ENCODE measurements around the gene SPPL2A. TPM values are rescaled to one million over a fixed set of nuclear protein-coding genes. Genes with fewer than 3 reads are reported as not detected.

SPPL2A gene
- total and polyA plus RNA-seq, 2 of the 13 experiments (the other 11 are each of a cell fraction or from before 2014, with no cell fraction given): 80.5 to 105 TPM

DNA sequence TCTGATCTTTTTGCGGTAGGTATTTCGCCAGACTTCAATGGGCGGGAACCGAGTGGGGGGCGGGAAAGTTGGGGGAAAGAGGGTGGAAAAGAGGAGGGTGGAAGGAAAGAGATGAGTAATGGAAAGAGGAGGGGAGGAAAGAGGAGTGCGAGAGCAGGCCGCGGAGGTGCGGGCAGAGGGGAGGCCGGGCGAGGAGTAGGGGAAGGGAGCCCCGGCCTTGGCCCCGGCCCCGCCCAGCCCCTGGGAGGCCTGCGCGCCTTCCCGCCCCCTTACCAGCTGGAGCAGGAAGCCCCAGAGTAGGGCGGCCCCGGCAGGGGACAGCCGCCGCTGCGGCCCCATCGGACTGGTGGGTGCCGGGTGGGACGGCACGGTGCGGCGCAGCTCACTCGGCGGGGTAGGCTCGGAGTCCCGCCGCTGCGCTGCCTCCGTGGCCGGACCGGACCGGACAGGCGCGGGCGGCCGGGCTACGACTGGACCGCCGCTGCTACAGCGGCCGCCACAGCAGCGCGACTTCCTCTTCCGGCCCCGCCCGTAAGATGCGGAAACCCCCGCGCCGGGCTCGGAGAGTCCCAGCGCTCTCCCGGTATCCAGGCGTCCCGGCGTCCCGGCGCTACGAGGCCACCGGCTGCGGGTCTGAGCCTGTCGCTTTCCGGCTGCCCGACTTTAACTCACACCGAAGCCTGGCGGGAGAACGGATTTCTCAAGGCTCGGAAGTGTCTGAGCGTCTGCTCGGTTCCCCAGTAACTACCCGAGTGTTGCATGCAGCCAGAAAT, at the start of gene SPPL2A (continued):
- TF ChIP-seq, protein P1, sequence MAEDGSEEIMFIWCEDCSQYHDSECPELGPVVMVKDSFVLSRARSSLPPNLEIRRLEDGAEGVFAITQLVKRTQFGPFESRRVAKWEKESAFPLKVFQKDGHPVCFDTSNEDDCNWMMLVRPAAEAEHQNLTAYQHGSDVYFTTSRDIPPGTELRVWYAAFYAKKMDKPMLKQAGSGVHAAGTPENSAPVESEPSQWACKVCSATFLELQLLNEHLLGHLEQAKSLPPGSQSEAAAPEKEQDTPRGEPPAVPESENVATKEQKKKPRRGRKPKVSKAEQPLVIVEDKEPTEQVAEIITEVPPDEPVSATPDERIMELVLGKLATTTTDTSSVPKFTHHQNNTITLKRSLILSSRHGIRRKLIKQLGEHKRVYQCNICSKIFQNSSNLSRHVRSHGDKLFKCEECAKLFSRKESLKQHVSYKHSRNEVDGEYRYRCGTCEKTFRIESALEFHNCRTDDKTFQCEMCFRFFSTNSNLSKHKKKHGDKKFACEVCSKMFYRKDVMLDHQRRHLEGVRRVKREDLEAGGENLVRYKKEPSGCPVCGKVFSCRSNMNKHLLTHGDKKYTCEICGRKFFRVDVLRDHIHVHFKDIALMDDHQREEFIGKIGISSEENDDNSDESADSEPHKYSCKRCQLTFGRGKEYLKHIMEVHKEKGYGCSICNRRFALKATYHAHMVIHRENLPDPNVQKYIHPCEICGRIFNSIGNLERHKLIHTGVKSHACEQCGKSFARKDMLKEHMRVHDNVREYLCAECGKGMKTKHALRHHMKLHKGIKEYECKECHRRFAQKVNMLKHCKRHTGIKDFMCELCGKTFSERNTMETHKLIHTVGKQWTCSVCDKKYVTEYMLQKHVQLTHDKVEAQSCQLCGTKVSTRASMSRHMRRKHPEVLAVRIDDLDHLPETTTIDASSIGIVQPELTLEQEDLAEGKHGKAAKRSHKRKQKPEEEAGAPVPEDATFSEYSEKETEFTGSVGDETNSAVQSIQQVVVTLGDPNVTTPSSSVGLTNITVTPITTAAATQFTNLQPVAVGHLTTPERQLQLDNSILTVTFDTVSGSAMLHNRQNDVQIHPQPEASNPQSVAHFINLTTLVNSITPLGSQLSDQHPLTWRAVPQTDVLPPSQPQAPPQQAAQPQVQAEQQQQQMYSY (CRISPR knock-in tag; IDR thresholded peaks at IDR 0.05): peak; percentile 65; the same call in 1 of the 2 replicates
- peak; percentile 86; the same call in 1 of the 2 replicates for TF ChIP-seq ZSCAN12 (CRISPR knock-in tag; IDR thresholded peaks at IDR 0.05)
- TF ChIP-seq, protein P2, sequence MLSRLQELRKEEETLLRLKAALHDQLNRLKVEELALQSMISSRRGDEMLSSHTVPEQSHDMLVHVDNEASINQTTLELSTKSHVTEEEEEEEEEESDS (CRISPR knock-in tag; IDR thresholded peaks at IDR 0.05; ENCODE audit: borderline replicate concordance): 0 out of 2 replicates have a peak, but pooled peaks have one; percentile 55
- TF ChIP-seq, protein P3, sequence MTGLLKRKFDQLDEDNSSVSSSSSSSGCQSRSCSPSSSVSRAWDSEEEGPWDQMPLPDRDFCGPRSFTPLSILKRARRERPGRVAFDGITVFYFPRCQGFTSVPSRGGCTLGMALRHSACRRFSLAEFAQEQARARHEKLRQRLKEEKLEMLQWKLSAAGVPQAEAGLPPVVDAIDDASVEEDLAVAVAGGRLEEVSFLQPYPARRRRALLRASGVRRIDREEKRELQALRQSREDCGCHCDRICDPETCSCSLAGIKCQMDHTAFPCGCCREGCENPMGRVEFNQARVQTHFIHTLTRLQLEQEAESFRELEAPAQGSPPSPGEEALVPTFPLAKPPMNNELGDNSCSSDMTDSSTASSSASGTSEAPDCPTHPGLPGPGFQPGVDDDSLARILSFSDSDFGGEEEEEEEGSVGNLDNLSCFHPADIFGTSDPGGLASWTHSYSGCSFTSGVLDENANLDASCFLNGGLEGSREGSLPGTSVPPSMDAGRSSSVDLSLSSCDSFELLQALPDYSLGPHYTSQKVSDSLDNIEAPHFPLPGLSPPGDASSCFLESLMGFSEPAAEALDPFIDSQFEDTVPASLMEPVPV (CRISPR knock-in tag; IDR thresholded peaks at IDR 0.05): peak; percentile 59; the same call in 1 of the 2 replicates
- peak; percentile 17; the same call in 1 of the 2 replicates for TF ChIP-seq NCOR1 (IDR thresholded peaks at IDR 0.05; ENCODE audit: borderline replicate concordance, low read length)
- peak; percentile 67; the same call in 1 of the 2 replicates for TF ChIP-seq KAT7 (CRISPR knock-in tag; IDR thresholded peaks at IDR 0.05; ENCODE audit: borderline replicate concordance)
- TF ChIP-seq NFE2L1 (CRISPR knock-in tag; IDR thresholded peaks at IDR 0.05; ENCODE audit: borderline replicate concordance): no peak
- TF ChIP-seq EEA1 (CRISPR knock-in tag; IDR thresholded peaks at IDR 0.05; ENCODE audit: borderline replicate concordance): peak; percentile 90
- peak; percentile 64 for TF ChIP-seq GATAD2A (CRISPR knock-in tag; IDR thresholded peaks at IDR 0.05)
- TF ChIP-seq FOXO1 (CRISPR knock-in tag; IDR thresholded peaks at IDR 0.05): no peak; the same call in 1 of the 2 replicates
- TF ChIP-seq KMT2A (CRISPR knock-in tag; IDR thresholded peaks at IDR 0.05): peak; percentile 57; the same call in 1 of the 2 replicates
- TF ChIP-seq, protein P4, sequence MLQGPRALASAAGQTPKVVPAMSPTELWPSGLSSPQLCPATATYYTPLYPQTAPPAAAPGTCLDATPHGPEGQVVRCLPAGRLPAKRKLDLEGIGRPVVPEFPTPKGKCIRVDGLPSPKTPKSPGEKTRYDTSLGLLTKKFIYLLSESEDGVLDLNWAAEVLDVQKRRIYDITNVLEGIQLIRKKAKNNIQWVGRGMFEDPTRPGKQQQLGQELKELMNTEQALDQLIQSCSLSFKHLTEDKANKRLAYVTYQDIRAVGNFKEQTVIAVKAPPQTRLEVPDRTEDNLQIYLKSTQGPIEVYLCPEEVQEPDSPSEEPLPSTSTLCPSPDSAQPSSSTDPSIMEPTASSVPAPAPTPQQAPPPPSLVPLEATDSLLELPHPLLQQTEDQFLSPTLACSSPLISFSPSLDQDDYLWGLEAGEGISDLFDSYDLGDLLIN (CRISPR knock-in tag; IDR thresholded peaks at IDR 0.05; ENCODE audit: borderline replicate concordance): no peak
- 0 out of 2 replicates have a peak, but pooled peaks have one; percentile 5 for TF ChIP-seq HNF4A (CRISPR knock-in tag; IDR thresholded peaks at IDR 0.05)
- TF ChIP-seq FOXJ3 (CRISPR knock-in tag; IDR thresholded peaks at IDR 0.05; ENCODE audit: borderline replicate concordance): no peak
- peak; percentile 91 for TF ChIP-seq ZFX (CRISPR knock-in tag; IDR thresholded peaks at IDR 0.05; ENCODE audit: low read depth)
- TF ChIP-seq, protein P5, sequence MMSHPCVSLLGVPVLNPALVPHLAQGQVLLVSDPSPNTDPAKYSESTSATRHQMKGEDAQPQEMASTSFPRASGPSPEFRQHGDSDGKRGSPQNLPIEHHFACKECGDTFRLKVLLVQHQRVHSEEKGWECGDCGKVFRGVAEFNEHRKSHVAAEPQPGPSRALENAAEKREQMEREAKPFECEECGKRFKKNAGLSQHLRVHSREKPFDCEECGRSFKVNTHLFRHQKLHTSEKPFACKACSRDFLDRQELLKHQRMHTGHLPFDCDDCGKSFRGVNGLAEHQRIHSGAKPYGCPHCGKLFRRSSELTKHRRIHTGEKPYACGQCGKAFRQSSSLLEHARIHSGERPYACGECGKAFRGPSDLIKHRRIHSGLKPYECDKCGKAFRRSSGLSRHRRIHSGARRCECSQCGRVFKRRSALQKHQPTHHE (CRISPR knock-in tag; IDR thresholded peaks at IDR 0.05; ENCODE audit: borderline replicate concordance): peak; percentile 46; the same call in 1 of the 2 replicates
- peak; percentile 57; the same call in 1 of the 2 replicates for TF ChIP-seq NR2F6 (IDR thresholded peaks at IDR 0.05)
- TF ChIP-seq NR2F6 (CRISPR knock-in tag; IDR thresholded peaks at IDR 0.05): peak; percentile 38
- TF ChIP-seq, protein P6, sequence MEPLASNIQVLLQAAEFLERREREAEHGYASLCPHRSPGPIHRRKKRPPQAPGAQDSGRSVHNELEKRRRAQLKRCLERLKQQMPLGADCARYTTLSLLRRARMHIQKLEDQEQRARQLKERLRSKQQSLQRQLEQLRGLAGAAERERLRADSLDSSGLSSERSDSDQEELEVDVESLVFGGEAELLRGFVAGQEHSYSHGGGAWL (CRISPR knock-in tag; IDR thresholded peaks at IDR 0.05): peak; percentile 74; the same call in 1 of the 2 replicates
- TF ChIP-seq HES4 (CRISPR knock-in tag; IDR thresholded peaks at IDR 0.05; ENCODE audit: borderline replicate concordance): 0 out of 2 replicates have a peak, but pooled peaks have one; percentile 57

Measured in HepG2 (cell line).